Hematopoietic multipotent progenitor cell treated with erythropoietin and hydrocortisone succinate and interleukin-3 and kit ligand, for 6 days (in vitro differentiated cells): ENCODE results near the gene HHAT.
"Not testable (repeated sequence)": the region's sequence is repeated elsewhere in the genome, so short reads cannot be mapped to it uniquely, and the experiment has no call there.

Experiments used
- DNase-seq: peaks from one replicate; pipeline ENCODE4 v3.0.0-alpha.2; 2015

HHAT gene

GRCh38 chr1:210315529-210315928 lies 13.2 kb upstream of the HHAT start:
- DNase-seq = no peak

GRCh38 chr1:210321131-210321530 lies 7.6 kb upstream of the HHAT start:
- no peak for DNase-seq

GRCh38 chr1:210321552-210321951 lies 7.2 kb upstream of the HHAT start:
- DNase-seq = no peak

- no peak for DNase-seq
Measured at GRCh38 chr1:210323957-210324356, 4.7 kb upstream of the HHAT start.

GRCh38 chr1:210325026-210325670 lies 3.6 kb upstream of the HHAT start:
- DNase-seq = no peak

- no peak for DNase-seq
Measured at GRCh38 chr1:210328032-210328745, 513 bp upstream of the HHAT start.

- peak; percentile 94 for DNase-seq
Measured at GRCh38 chr1:210330279-210330866, 1.7 kb downstream of the HHAT start.

- DNase-seq = no peak
Measured at GRCh38 chr1:210332233-210332632, 3.5 kb downstream of the HHAT start.

- DNase-seq = peak; percentile 7
Measured at GRCh38 chr1:210332719-210333398, 4.2 kb downstream of the HHAT start.

GRCh38 chr1:210335001-210335400 lies 6.3 kb downstream of the HHAT start:
- DNase-seq = no peak

GRCh38 chr1:210336362-210336761 lies 7.7 kb downstream of the HHAT start:
- no peak for DNase-seq

GRCh38 chr1:210339500-210339899 lies 10.8 kb downstream of the HHAT start:
- DNase-seq = no peak

GRCh38 chr1:210340311-210340710 lies 11.6 kb downstream of the HHAT start:
- peak; percentile 21 for DNase-seq

GRCh38 chr1:210340841-210341240 lies 12.1 kb downstream of the HHAT start:
- no peak for DNase-seq

- no peak for DNase-seq
Measured at GRCh38 chr1:210342986-210343780, 14.5 kb downstream of the HHAT start.

GRCh38 chr1:210344706-210345105 lies 16.0 kb downstream of the HHAT start:
- no peak for DNase-seq

GRCh38 chr1:210347112-210347511 lies 18.4 kb downstream of the HHAT start:
- DNase-seq = no peak

- no peak for DNase-seq
Measured at GRCh38 chr1:210351496-210351895, 22.8 kb downstream of the HHAT start.

- no peak for DNase-seq
Measured at GRCh38 chr1:210352575-210352974, 23.9 kb downstream of the HHAT start.

- not testable (repeated sequence) for DNase-seq
Measured at GRCh38 chr1:210354305-210354704, 25.6 kb downstream of the HHAT start.

GRCh38 chr1:210358626-210359025 lies 29.9 kb downstream of the HHAT start:
- peak; percentile 9 for DNase-seq

- DNase-seq = no peak
Measured at GRCh38 chr1:210359255-210359654, 30.6 kb downstream of the HHAT start.
